Osteoblast (primary cell): ENCODE results near the gene NRXN2. TPM values are rescaled to one million over a fixed set of nuclear protein-coding genes. Genes with fewer than 3 reads are reported as not detected.
A peak's percentile ranks its signal among the peaks of the same experiment; 100 is the strongest.

Experiments
- DNase-seq: peaks from one replicate; pipeline ENCODE4 v3.0.0; 2011; ENCODE audit warnings: low spot score, mixed read lengths; ENCODE audit not compliant: insufficient read length; ENCODE audit errors: missing footprints
- H2AFZ ChIP-seq: 2 replicates; pipeline ENCODE4 v1.6.0; 2011; ENCODE audit warnings: mild to moderate bottlenecking, low read length
- H3K27ac ChIP-seq: 2 replicates; pipeline ENCODE4 v1.5.1; 2011; ENCODE audit warnings: mild to moderate bottlenecking, low read depth, low read length, moderate library complexity
- H3K27me3 ChIP-seq: 2 replicates; pipeline ENCODE4 v1.6.0; 2012; ENCODE audit warnings: mild to moderate bottlenecking, control low read depth, inconsistent platforms, low read length, moderate library complexity; ENCODE audit not compliant: insufficient read depth
- H3K36me3 ChIP-seq: 2 replicates; pipeline ENCODE4 v1.5.1; 2011; ENCODE audit warnings: mild to moderate bottlenecking, low read length, control low read depth, moderate library complexity; ENCODE audit not compliant: insufficient read depth
- H3K4me1 ChIP-seq: 2 replicates; pipeline ENCODE4 v1.5.1; 2011; ENCODE audit warnings: mild to moderate bottlenecking, low read length, control low read depth, moderate library complexity; ENCODE audit not compliant: insufficient read depth
- H3K4me2 ChIP-seq: 2 replicates; pipeline ENCODE4 v1.6.0; 2011; ENCODE audit warnings: mild to moderate bottlenecking, low read length; ENCODE audit not compliant: insufficient read depth
- H3K4me3 ChIP-seq: fragments of 200-600 bp; sonication (generic); 3 replicates; pipeline ENCODE4 v1.5.1; 2012; ENCODE audit warnings: mild to moderate bottlenecking, low read length, inconsistent platforms; ENCODE audit not compliant: insufficient read depth
- H3K79me2 ChIP-seq: 2 replicates; pipeline ENCODE4 v1.6.0; 2012; ENCODE audit warnings: mild to moderate bottlenecking, low read length, control low read depth, inconsistent platforms; ENCODE audit not compliant: insufficient read depth
- H3K9me3 ChIP-seq: 2 replicates; pipeline ENCODE4 v1.5.1; 2011; ENCODE audit warnings: low read depth, low read length, control low read depth
- H4K20me1 ChIP-seq: 2 replicates; pipeline ENCODE4 v1.6.0; 2012; ENCODE audit warnings: mild to moderate bottlenecking, low read length, control low read depth; ENCODE audit not compliant: insufficient read depth
- total RNA-seq: library from RNA; depleted of rRNA; stranded (reverse); fragments of >200 nt; gene quantifications from 2 replicates; pipeline ENCODE4 v1.2.3, GENCODE V29; 2012
- TF ChIP-seq, protein P1 (sequence below): IDR thresholded peaks from 2 replicates; pipeline ENCODE4 v1.5.1; 2011; ENCODE audit warnings: mild to moderate bottlenecking, low read depth, low read length, moderate library complexity; ENCODE audit errors: extremely low read depth

NRXN2 gene
- total RNA-seq, 1 donor: 90.1 TPM

GRCh38 chr11:64580412-64580811 is 142.6 kb downstream of the NRXN2 start:
- no peaks in the 10 kb centered on the region for H3K36me3 ChIP-seq
- peak; percentile 83 for DNase-seq
- H4K20me1 ChIP-seq: no peaks in the 10 kb centered on the region
- no peaks in the 10 kb centered on the region for H3K9me3 ChIP-seq
- TF ChIP-seq, protein P1, sequence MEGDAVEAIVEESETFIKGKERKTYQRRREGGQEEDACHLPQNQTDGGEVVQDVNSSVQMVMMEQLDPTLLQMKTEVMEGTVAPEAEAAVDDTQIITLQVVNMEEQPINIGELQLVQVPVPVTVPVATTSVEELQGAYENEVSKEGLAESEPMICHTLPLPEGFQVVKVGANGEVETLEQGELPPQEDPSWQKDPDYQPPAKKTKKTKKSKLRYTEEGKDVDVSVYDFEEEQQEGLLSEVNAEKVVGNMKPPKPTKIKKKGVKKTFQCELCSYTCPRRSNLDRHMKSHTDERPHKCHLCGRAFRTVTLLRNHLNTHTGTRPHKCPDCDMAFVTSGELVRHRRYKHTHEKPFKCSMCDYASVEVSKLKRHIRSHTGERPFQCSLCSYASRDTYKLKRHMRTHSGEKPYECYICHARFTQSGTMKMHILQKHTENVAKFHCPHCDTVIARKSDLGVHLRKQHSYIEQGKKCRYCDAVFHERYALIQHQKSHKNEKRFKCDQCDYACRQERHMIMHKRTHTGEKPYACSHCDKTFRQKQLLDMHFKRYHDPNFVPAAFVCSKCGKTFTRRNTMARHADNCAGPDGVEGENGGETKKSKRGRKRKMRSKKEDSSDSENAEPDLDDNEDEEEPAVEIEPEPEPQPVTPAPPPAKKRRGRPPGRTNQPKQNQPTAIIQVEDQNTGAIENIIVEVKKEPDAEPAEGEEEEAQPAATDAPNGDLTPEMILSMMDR: no peak
- peak overlapping the region; percentile 16 for H3K4me2 ChIP-seq
- peak overlapping the region; percentile 40 for H2AFZ ChIP-seq
- H3K4me3 ChIP-seq: no peak overlapping the region
- H3K4me1 ChIP-seq: peaks cover 8% of the 10 kb centered on the region
- no peak overlapping the region for H3K27ac ChIP-seq
- peaks cover 26% of the 10 kb centered on the region for H3K27me3 ChIP-seq
- no peaks in the 10 kb centered on the region for H3K79me2 ChIP-seq

GRCh38 chr11:64577202-64577601 is 145.8 kb downstream of the NRXN2 start:
- TF ChIP-seq, protein P1: no peak
- H3K9me3 ChIP-seq: no peaks in the 10 kb centered on the region

GRCh38 chr11:64572143-64572542 is 150.9 kb downstream of the NRXN2 start:
- H3K4me1 ChIP-seq: no peaks in the 10 kb centered on the region
- H3K27me3 ChIP-seq: peaks cover 33% of the 10 kb centered on the region
- H2AFZ ChIP-seq: no peak overlapping the region
- H3K4me2 ChIP-seq: no peak overlapping the region
- no peak overlapping the region for H3K4me3 ChIP-seq
- no peaks in the 10 kb centered on the region for H3K79me2 ChIP-seq
- H3K36me3 ChIP-seq: no peaks in the 10 kb centered on the region
- no peak for DNase-seq
- H3K9me3 ChIP-seq: no peaks in the 10 kb centered on the region
- TF ChIP-seq, protein P1: no peak
- H3K27ac ChIP-seq: no peak overlapping the region
- H4K20me1 ChIP-seq: no peaks in the 10 kb centered on the region

More at GRCh38 chr11:64577202-64577601, 145.8 kb downstream of the NRXN2 start:
- Histone ChIP-seq H3K79me2 (no peaks in the 10 kb centered on the region), H3K36me3 (no peaks in the 10 kb centered on the region), H3K4me3 (no peak overlapping the region), H3K4me2 (no peak overlapping the region), H4K20me1 (no peaks in the 10 kb centered on the region), H3K27me3 (peaks cover 41% of the 10 kb centered on the region), H3K27ac (no peak overlapping the region), H2AFZ (no peak overlapping the region), H3K4me1 (peaks cover 4% of the 10 kb centered on the region)
- DNase-seq: no peak

- TF ChIP-seq, protein P1: no peak
- Histone ChIP-seq H3K27ac (no peak overlapping the region), H3K4me1 (no peaks in the 10 kb centered on the region), H3K4me2 (no peak overlapping the region), H3K4me3 (no peak overlapping the region), H4K20me1 (no peaks in the 10 kb centered on the region), H2AFZ (no peak overlapping the region), H3K36me3 (no peaks in the 10 kb centered on the region), H3K79me2 (no peaks in the 10 kb centered on the region), H3K9me3 (no peaks in the 10 kb centered on the region), H3K27me3 (peaks cover 33% of the 10 kb centered on the region)
- peak; percentile 68 for DNase-seq
Measured at GRCh38 chr11:64571410-64572091, 151.4 kb downstream of the NRXN2 start.
